Tibial artery (tissue), 4 donors: ENCODE results near the gene ZEB2.

Experiments
- DNase-seq, 2 donors: peaks; one replicate each; pipeline ENCODE4 v3.0.0-alpha.2; 2019
- H3K27ac ChIP-seq, 2 donors: fragments of 200-600 bp; sonication (generic) in 1 of 2; 1 replicate in 1 of 2; 2 replicates in 1 of 2; pipeline ENCODE4 v1.5.1; 2018 to 2019; ENCODE audit warnings: mild to moderate bottlenecking in 1 of 2
- H3K27me3 ChIP-seq, 2 donors: fragments of 200-600 bp; sonication (generic) in 1 of 2; one replicate each; pipeline versions ENCODE4 v1.5.1 to v1.6.0; 2016 to 2019
- H3K36me3 ChIP-seq, 3 donors: fragments of 200-600 bp; sonication (generic) in 2 of 3; one replicate each; pipeline ENCODE4 v1.5.1; 2016 to 2019; ENCODE audit warnings: mild to moderate bottlenecking in 2 of 3
- H3K4me1 ChIP-seq, 4 donors: fragments of 200-600 bp; sonication (generic) in 2 of 4; 1 replicate in 3 of 4; 2 replicates in 1 of 4; pipeline ENCODE4 v1.5.1; 2016 to 2019
- H3K4me3 ChIP-seq, 2 donors: fragments of 200-600 bp; sonication (generic) in 1 of 2; 1 replicate in 1 of 2; 2 replicates in 1 of 2; pipeline ENCODE4 v1.5.1; 2018 to 2019; ENCODE audit warnings: mild to moderate bottlenecking in 2 of 2
- H3K9me3 ChIP-seq, 3 donors: fragments of 200-600 bp; sonication (generic) in 1 of 3; one replicate each; pipeline ENCODE4 v1.5.1; 2016 to 2019
- intact Hi-C: fragments of 100-400 bp; cut with DNase I; formaldehyde crosslinking; loops from one replicate; pipeline ENCODE4 v1.15.0; 2023; ENCODE audit warnings: low total_unique reads
- TF ChIP-seq, protein P1 (sequence below), 2 experiments: fragments of 200-600 bp in 1 of 2; fragments of 450-650 bp in 1 of 2; IDR thresholded peaks; one replicate each; pipeline ENCODE4 v1.5.1; 2017 to 2019; ENCODE audit warnings: antibody characterized with exemption in 2 of 2, mild to moderate bottlenecking in 1 of 2, moderate library complexity in 1 of 2

Gene ZEB2

DNA sequence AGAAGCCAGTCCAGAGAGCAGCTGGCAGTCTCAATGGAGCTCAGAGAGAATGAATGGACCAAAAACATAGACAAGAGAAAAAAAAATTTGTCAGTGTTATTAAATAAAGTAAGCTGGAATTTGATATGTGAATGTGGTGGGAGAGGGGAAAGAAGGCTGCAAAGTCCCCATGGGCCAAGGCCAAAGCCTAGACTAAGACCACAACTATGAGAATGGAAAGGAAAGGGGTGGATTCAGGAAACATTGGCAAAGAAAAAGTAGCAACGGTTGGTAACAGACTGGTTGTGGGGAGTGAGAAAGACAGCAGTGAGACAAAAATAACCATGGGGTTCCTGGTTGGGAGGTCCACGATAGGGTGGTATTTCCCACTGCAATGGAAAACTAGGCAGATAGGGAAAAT, 47.0 kb downstream of the ZEB2 start:
- H3K4me1 ChIP-seq: peaks cover 0 to 85% (median 39%) of the 10 kb centered on the region in 4 donors
- H3K4me3 ChIP-seq: no peak overlapping the region
- H3K27ac ChIP-seq: peak overlapping the region in 1 of 2 donors; percentile 16
- intact Hi-C loops: no loop called here
- TF ChIP-seq, protein P1, sequence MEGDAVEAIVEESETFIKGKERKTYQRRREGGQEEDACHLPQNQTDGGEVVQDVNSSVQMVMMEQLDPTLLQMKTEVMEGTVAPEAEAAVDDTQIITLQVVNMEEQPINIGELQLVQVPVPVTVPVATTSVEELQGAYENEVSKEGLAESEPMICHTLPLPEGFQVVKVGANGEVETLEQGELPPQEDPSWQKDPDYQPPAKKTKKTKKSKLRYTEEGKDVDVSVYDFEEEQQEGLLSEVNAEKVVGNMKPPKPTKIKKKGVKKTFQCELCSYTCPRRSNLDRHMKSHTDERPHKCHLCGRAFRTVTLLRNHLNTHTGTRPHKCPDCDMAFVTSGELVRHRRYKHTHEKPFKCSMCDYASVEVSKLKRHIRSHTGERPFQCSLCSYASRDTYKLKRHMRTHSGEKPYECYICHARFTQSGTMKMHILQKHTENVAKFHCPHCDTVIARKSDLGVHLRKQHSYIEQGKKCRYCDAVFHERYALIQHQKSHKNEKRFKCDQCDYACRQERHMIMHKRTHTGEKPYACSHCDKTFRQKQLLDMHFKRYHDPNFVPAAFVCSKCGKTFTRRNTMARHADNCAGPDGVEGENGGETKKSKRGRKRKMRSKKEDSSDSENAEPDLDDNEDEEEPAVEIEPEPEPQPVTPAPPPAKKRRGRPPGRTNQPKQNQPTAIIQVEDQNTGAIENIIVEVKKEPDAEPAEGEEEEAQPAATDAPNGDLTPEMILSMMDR (IDR thresholded peaks at IDR 0.05): no peak
- no peaks in the 10 kb centered on the region for H3K27me3 ChIP-seq
- DNase-seq: no peak
- no peaks in the 10 kb centered on the region for H3K9me3 ChIP-seq
- H3K36me3 ChIP-seq: no peaks in the 10 kb centered on the region

DNA sequence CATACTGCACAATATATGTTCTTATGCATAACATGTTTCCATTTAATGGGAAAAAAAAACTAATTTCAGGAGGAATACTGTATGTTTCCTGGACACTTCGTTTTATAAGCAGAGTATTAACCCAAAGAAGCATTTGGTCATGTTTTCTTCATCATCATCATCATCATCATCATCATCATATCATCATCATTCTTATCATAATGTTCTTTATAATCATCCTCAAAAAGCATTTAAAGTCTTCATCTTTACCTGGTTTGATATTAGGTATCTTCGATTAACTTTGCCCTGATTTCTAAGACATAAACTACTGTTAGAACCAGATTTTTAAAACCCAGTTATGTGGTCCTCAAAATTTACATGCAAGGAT, 47.9 kb downstream of the ZEB2 start:
- TF ChIP-seq, protein P1 (IDR thresholded peaks at IDR 0.05): no peak
- no peak for DNase-seq
- H3K4me1 ChIP-seq: peaks cover 0 to 84% (median 35%) of the 10 kb centered on the region in 4 donors
- no peak overlapping the region for H3K27ac ChIP-seq
- H3K27me3 ChIP-seq: no peaks in the 10 kb centered on the region
- H3K36me3 ChIP-seq: no peaks in the 10 kb centered on the region
- intact Hi-C loops: no loop called here
- H3K9me3 ChIP-seq: no peaks in the 10 kb centered on the region
- H3K4me3 ChIP-seq: no peak overlapping the region

DNA sequence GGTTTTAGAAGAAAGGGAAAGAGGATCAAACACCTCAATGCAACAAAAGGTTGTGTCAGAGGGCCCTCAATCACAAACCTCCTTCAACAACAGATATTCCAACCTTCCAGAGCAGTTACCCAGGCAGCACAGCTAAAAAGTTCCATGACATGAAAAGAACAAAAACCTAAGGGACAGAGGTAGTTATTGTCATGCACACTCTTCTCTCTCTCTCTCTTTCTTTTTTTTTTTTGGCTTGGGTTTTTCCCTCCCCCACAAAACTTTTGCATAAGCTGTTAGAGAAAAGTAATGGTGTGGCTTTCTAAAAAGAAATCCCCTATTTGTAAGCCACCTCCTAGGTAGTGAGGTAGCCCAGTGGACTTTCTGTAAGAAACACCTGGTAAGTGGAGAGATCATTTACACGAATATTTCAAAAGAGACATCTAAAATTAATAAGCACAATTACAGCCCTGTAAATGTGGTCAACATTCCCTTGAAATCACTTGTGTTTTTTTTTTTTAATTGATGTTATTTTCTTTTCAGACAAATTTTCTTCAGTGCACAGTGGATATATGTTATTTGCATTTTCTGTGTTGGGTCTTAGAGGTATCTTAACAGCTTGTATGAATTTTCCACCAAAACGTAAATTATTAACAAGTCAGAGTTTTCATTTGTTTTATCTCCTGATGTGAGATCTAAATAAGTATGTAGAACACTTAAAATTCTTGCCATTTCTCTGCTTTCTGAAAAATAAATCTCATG, 48.4 kb downstream of the ZEB2 start:
- peaks cover 0 to 83% (median 32%) of the 10 kb centered on the region in 4 donors for H3K4me1 ChIP-seq
- no peaks in the 10 kb centered on the region for H3K27me3 ChIP-seq

DNA sequence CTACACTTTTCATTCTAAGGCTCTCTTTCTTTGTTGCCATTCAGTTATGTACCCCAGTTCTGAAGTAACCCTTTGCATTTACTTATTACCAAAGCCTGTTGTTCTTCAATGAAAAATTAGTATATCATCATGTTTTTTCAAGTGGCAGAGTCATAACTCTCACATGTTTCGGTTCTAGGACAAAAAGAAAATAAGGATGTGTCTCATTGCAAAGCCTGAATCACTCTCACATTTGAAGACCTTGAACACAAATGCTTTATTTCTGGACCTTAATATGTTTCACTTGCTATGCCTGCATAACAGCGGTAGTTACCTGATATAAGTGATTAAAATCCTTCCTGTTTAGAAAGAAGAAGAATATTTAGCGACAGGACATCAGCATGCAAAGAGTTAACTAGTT, 49.1 kb downstream of the ZEB2 start:
- Histone ChIP-seq H3K4me3 (no peak overlapping the region), H3K36me3 (no peaks in the 10 kb centered on the region), H3K27me3 (no peaks in the 10 kb centered on the region), H3K4me1 (peaks cover 0 to 78% (median 28%) of the 10 kb centered on the region in 4 donors), H3K9me3 (no peaks in the 10 kb centered on the region), H3K27ac (no peak overlapping the region)
- no peak for DNase-seq
- intact Hi-C loops: no loop called here
- TF ChIP-seq, protein P1 (IDR thresholded peaks at IDR 0.05): no peak

More for the DNA sequence above, 48.4 kb downstream of the ZEB2 start:
- Histone ChIP-seq H3K9me3 (no peaks in the 10 kb centered on the region), H3K36me3 (no peaks in the 10 kb centered on the region), H3K27ac (no peak overlapping the region), H3K4me3 (no peak overlapping the region)
- no peak for DNase-seq
- TF ChIP-seq, protein P1 (IDR thresholded peaks at IDR 0.05): no peak
- intact Hi-C loops: no loop called here

DNA sequence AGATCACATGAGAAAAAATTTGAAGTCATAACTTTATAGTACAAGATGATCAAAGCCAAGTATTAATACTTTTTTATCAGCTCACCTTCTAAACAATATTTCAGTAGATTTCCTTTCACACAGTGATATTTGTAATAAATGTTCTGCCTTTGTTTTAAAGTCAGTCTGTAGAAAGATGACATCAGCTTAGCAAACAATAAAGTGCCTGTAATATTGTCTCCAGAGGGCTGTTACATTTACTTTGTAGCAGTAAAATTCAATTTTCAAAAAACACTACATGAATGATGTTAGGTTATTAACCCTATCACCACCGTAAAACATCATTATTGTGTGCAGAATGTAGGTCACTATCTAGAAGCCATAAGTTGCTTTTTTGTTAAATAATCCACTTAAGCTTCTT, 49.6 kb downstream of the ZEB2 start:
- Histone ChIP-seq H3K9me3 (no peaks in the 10 kb centered on the region), H3K27me3 (no peaks in the 10 kb centered on the region), H3K27ac (no peak overlapping the region), H3K4me1 (peaks cover 0 to 74% (median 28%) of the 10 kb centered on the region in 4 donors), H3K36me3 (no peaks in the 10 kb centered on the region), H3K4me3 (no peak overlapping the region)
- DNase-seq: no peak
- intact Hi-C loops: no loop called here
- TF ChIP-seq, protein P1 (IDR thresholded peaks at IDR 0.05): no peak
